Measurements from ENCODE around the gene COL12A1.
A peak's percentile ranks its signal among the peaks of the same experiment; 100 is the strongest.

Gene COL12A1

DNA sequence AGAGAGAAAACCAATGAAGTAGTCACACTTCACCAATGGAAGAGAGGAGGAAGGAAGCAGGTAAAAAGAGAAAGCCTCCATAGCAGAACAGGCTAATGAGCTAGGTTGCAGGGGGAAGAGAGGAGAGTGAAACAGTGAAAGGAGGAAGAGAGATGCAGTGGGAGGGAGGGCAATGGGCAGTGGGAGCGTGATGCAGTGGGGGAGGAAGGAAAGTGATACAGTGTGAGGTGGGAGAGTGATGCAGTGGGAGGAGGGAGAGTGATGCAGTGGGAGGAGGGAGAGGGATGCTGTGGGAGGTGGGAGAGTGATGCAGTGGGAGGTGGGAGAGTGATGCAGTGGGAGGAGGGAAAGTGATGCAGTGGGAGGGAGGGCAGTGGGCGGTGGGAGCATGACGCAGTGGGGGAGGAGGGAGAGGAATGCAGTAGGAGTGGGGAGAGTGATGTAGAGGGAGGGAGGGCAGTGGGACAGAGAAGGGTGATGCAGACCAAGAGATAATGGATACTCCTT is 29.7 kb downstream of the COL12A1 start:
- DNase-seq = no peak

DNA sequence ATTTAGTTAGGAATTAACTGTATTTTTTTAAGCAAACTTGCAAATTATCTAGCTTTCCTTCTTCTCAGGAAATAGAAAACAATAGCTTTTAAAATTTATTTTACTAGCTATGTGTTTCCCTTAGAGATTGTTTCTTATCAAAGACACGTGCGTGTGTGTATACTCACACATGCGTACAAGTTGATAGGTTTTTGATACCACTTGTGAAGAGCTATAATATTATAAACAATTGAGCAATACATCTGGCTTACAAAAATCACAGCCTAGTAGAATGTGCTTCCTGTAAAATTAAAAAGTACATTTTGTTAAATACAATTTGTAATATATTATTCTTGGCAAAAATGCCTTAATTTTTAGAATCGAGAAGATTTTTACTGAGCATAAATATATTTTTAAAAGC is 33.9 kb downstream of the COL12A1 start:
- DNase-seq = no peak

DNA sequence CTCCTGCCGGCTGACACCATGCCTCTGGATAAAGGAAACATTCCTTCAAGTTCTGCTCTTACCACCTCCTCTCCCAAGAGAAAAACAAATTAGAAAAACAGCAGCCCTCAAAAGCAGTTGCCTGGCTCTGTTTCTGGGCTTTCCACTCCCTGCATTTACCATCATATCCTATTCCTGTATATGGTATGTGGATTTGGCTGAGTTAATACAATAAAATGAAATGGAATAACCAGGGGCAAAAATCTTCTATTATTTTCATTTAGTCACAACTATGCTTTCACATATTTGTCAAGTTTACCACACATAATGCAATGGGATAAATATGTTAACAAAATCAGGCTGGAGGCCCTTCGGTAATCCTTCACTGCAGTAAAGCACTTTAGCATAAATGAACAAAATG is 34.3 kb downstream of the COL12A1 start:
- no peak for DNase-seq

DNA sequence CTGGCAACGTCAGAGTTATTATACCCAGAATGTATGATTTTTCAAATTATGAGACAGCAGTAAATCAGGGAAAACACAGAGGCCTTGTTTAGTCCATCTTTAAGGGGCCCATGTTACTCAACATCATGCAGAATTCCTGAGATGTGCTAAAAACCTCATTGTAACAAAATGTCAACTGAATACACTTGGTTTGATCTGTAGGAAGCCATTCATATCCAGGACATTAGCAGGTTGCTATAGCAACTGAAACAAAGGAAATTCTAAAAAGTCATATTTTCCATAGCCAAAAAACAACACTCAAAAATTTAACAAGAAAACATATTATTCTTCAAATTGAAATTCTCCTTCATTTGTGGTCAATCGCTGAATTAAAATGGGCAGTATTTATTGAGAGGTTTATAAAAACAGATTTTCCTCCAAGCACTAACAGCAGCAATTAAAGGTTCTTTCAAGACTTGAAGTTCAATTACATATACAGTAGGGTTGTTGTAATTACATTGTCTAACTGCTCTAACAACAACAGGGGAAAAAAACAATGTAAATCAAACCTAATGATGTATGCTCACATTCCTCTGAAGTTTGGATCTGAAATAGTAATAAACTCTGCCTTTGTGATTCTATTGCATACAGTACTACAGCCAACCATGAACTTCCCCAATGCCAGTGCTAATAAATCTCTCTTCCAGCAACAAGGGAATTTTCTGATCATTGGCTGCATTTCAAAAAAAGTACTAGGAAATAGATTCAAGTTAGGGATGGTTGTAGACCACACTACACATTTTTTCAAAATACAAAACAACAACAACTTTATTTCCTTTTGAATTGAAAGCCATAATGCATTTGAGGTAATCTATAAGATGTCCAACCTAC is 34.9 kb downstream of the COL12A1 start:
- no peak for DNase-seq

DNA sequence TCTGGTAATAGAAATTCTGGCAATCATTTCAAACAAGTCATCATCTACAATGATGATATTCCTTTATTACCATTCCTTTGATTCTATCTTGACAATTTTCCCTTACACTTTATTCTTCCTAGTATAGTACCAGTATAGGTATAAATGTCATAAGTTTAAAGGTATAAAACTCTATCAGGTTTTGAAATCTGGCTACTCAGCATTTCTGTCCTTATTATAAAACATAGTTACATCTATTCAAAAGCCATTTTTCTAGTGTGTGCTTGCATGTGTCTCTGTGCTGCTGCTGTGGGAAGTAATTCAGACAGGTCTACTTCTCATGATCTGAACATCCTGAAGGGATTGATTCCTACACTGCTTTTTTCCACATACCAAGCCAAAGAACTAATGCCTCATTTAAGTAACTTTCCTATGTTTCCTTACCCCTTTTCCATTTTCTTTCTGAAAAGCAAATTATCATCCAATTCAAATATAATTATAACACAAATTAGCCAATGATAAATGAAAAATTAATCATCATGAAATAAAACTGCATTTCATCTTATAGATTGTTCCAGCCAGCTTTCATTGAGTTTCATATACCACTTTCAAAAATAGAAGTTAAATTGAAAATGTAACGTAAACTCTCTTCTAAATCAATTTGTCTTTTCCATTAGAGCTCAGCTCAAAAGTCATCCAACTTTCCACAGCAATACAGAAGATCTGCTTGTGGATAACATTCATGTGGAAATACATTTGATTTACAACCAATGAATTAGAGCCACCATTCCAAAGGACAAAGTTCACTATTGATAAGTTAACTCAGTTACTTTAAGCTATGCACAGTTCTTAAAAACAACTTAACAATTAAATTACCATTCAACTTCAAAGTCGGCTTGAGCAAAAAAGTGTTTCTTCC is 35.9 kb downstream of the COL12A1 start:
- DNase-seq = no peak

DNA sequence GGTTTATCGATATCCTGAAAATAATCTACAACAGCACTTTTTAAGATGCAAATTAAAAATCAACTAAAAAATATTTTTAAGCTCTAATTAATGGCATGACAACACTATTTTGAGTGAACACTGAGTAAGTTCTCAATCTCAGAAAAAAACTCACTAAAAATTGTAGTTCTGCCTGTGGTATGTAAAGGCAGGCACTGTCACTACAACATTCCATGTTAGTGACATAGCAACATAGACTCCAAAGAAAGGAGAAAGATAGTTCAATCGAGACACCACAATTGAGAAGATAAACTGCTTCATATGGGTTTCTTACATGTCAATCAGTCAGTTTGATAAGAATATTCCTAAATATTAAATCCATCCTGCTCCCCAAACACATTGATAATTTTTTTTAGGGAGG is 38.0 kb downstream of the COL12A1 start:
- no peak for DNase-seq

DNA sequence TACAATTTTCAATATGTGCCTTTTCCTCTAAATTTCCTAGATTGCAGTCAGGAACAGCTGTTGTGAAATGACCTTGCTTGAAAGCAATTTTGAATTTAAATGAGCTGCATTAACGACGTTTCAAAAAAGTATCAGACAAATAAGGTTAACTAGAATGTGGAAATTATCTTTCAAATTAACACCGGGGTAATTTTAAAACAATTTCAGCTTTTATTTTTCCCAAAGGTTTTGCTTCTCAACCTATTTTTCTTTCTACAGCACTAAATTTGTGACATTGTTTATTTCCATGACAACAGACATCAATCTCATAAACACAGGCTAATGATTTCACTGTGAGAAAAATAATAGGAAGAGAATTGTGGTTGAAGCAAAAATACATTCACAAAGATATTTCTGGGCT is 38.5 kb downstream of the COL12A1 start:
- no peak for DNase-seq

DNA sequence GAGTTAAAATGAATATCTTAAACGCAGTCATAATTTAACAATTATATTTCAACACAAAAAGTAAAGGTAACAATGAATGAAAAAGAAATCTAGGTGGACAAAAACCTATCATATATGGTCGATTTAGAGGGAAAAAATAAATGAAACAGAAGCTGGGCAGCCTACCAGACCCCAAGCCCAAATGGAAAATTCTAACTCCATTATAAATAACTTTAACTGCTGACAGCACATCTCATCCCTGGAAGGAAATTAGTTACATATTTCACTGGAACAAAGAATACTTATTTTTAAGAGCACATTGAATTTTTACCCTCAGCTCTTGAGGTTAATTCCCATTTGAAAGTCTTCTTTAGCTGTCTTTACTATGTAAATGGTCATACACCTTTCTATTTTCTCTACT is 39.1 kb downstream of the COL12A1 start:
- no peak for DNase-seq

DNA sequence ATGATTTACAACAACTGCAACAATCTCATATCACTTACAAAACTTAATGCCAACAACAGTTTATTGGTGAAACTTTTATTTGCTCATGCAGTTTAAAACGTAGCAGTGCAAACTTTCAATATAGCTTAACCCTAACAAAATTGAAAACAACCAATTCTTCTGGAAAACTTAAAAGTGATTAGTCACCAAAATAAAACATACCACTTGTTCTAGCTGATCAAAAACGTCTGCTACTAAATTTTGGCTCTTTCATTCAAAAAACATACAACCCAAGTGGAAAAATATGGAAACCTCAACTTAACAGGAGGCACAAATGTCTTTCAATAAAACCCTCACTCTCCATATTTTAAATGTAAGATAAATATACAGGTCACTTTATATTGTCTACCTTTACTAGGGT is 39.6 kb downstream of the COL12A1 start:
- no peak for DNase-seq

DNA sequence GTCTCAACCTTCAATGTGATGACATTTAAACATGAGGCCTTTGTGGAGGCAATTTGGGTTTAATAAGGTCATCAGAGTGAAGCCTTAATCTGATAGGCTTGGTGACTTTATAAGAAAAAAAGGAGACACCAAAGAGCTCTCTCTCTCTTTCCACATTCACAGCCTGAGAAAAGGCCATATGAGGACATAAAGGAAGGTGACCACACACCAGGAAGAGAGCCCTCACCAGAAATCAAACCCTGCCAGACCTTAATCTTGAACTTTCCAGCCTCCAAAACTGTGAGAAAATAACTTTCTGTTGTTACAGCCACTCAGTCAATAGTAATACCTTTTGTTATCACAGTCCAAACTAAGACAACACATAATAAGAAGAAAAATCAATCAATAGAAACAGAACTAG is 47.7 kb downstream of the COL12A1 start:
- no peak for DNase-seq

DNA sequence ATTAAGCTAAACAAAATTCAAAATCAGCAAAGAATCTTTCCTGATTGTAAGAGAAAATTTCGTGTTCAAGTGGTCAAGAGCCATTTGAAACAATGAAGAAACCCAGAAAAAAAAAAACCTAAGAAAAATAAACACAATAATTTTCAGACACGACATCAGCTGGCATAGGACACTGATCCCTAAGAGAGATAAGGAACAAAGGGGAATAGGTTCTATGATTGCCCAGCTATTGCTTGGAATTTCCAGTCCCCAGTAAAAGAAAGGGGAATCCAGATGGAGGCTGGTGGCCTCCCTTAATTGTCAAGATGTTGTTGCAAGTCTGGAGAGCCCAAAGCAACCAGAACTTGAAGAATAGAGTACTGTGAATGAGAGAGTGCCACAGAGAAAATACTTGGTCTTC is 48.5 kb downstream of the COL12A1 start:
- DNase-seq = no peak

DNA sequence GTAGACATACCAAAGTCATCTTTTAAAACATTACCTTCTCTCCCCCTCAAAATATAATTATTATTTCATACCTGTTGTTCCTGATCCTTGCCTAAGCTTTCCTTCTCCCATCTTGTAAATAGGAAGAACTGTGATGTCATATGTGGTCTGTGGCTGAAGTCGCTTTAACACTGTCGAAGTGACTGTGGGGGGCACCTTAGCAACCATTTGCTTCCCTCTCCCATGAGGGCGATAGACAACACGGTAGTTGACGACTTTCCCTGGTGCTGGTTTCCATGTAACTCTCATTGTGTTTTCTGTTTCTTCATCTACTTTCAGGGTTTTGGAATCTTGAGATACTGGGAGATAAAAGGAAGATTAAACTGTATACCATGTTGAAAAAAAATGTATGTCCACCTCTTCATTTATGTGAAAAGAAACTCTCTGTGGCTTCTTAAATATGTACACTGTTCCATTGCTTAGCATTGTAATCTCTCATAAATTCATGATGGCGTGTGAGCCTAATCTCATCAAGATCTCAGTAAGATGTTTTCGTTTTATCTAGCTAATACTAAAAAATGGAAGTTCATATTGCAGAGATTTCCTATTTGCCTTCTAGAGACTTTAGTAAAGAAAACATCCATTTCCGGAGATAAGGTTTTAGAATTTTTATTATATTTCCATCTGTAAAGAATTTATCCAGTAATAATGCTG is 49.5 kb downstream of the COL12A1 start:
- DNase-seq = no peak

DNA sequence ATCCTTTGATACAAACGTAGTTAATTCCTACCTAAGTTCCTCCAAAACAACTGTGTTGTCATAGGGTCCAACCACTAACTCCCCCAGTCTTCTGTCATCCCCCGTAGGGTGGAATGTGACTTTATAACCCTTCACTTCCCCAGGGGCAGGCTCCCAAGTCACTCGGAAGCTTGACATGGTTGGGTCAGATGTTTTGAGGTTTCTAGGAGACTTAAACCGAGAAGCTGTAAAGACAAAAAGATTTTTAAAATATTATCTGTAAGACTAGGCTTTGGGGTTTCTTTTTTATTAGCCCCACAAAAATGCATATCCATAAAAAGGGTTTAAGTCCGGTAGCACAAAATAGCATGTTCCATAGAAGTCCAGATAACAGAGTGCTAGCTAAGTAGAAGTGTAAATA is 50.2 kb downstream of the COL12A1 start:
- no peak for DNase-seq

DNA sequence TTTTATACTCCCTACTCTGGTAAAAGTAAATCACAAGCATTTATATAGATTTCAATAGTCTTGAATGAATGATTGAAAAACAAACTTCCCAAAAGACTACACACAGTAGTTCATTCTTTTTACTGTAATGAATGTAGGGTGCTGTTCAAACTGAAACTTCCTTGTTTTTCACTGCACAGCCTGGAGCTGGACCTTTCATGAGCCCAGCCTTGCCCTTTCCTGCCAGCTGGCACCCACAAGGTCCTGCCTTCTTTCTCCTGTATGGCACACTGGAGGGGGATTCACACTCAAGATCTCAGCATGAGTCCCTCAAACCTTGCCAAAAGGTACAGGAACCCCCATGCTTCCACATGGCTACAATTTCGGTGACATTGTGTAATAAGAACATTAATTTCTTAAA is 50.9 kb downstream of the COL12A1 start:
- no peak for DNase-seq

DNA sequence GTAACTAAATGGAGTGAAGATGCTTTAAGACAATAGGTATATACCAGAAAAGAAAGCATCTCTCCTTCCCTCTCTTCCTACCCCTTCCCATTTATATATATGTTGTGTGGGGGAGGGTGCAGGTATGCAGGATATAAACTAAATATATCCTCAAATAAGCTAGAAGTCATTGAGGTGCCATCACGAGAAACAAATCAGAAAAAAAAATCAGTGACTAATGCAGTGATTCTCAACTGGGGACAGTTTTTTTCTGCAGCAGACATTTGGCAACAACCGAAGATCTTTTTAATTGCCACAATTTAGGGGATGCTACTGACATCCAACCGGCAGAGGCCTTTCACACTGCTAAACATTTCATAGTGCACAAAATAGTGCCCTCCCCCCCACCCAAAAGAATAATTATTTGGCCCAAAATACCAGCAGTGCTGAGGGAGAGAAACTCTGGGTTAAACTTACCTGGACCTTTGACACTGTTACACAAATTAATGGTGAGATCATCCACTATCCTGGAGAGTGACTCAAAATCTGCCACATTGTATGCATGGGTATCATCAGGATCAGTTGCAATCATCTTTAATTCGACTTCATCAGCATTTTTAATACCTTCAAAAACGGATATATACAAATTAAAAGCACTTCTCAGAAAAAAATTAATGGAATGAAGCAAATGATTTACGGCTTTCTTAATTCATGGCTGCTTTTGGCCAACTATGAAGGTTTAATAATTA is 55.0 kb downstream of the COL12A1 start:
- no peak for DNase-seq

DNA sequence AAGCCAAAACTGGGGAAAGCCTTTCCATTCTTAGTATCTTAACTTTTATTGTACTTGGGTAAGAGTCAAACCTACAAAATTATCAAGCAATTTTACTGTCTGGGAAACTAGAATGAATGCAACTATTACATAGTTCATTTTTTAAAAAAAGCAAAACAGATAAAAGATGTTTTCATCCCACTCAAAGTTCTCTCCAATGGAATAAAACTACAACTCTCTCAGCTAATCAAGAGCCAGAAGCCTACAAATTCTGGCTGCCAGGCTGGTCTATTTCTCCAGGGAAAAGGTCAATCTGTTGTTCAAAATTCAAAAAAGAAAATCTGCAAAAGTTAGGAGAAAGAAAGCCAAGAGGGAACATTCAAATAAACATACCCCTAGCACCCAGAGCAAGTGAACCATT is 56.2 kb downstream of the COL12A1 start:
- DNase-seq = no peak

DNA sequence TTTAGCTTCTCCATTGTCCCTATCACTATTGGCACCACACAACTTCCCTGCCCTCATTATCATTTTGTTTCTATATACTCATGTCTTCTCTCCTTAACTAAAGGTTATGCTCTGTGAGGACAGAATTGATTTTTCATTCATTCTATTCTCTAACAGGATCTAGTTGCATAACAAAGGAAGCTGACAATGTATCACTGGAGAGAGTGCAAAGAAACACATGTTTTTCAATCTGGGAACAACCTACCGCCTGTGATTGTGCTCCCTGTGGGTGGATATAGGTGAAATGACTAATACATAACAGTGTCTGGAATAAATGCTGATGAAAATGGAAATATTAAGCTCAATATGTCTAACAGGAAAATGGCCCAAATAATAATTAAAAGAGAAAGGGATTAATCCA is 56.6 kb downstream of the COL12A1 start:
- DNase-seq = no peak

DNA sequence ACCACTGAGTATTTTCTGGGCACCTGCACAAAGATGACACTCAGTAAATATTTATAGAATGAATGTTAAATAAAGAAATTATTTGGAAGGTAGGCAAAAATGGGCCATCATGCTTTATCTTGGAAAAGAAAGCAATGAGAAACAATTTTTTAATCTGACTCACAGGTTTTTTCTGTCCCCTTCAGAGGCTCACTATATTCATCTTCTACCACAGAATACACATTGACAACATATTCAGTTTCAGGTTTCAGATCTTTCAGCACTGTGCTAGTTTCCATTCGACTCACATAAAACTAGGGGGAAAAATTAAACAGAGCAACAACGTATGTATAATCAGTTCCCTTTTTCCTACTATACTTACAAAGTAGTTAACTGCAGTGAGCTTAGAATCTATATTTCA is 58.3 kb downstream of the COL12A1 start:
- DNase-seq = peak in 1 of 5 donors; percentile 4

DNA sequence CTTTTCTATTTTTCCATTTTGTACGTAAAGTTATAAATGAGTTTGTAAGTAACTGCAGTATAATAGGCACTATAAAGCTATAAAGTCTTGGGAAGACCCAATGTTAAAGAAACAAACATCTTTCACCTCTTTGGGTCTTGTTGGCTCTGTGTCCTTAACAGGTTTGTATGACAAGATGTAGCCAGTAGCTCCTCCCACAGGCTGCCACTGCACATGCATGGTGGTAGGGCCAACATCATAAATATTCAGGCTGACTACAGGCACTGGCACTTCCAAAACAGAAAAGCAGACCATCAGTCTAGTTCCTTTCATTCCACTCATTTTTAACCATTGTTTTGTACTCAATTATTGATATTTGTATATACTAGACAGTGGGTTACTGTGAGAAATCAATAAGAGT is 59.9 kb downstream of the COL12A1 start:
- DNase-seq = no peak

DNA sequence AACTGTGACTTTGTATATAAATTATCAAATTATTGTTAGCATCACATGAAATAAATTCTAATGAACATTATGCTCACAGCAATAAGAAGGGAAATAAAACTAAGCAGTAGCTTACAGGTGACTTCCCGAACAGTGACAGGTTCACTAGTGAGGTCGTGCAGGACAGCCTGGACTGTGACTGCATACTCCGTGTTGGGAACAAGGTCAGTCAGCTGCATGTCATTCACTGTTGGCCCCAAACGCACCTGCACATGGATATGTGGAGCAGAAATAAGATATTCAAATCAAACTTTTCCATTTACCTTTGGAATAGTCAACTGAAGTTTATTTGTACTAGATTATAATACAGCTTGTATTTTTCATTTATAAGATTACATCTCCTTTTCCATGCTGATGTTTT is 60.6 kb downstream of the COL12A1 start:
- no peak for DNase-seq

DNA sequence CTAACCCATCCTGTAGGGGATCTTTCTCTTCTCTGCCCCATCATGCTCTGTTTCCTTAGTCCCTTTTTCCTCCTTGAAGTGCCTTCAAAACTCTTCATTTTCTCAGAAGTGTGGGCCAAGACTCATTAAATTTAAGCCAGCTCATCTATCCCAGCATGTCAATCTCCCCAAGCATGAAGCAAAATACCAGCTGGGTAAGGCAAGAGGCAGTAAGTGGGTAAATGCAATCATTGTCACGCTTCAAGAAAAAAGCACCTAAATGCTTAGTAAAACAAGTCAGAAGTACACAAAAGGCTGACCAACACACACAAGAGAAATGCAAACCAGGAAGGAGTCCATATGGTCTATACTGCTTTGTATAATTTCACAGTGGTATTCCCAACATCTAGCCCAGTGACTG is 61.5 kb downstream of the COL12A1 start:
- DNase-seq = no peak

DNA sequence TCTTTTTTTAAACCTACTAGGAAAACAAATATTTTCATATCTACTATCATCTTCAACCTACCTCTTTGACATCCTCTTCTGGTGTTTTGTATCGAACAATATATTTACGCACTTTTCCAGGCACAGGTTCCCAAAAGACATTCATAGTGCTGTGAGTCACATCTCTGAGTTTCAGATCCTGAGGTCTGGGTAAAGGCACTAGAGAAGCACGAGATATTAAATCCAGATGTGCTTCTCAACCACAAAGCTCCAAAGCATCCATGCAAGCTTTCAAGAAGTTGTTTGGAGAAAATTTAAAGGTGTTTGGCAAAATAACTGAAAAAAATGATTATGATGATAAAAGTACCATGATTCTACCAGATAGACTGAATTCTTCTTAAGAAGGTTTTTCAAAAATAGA is 62.7 kb downstream of the COL12A1 start:
- DNase-seq = no peak

DNA sequence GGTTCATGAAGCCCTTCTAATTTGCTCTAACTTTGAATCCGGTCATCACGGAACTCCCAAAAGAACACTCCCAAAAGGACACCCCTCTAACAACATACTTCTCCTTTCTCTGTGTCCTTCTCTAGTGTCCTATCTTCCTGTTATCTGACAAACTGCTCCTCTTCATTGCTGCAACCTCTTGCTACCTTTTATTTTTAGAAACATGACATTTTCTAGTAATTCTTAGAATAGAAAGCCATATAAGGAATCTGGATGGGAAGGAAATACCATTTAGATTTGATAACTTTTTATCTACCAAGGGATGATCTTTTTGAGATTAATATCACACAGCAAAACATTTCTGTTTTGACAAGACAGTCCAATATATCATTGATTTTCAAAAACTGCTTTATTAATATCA is 63.1 kb downstream of the COL12A1 start:
- no peak for DNase-seq

All from T-helper 1 cell (primary cell).